K562 (cell line): ENCODE data around the gene ERBB4. TPM values are rescaled to one million over a fixed set of nuclear protein-coding genes. Genes with fewer than 3 reads are reported as not detected.

Source experiments
- ATAC-seq: fragments of 200-7000 bp; cut with Tn5 transposase; 3 replicates; pipeline ENCODE4 v1.9.1; 2020; ENCODE audit warnings: moderate library complexity
- BruUV-seq: library from RNA; stranded (reverse); fragments of 400-500 nt; replicated peaks from 2 replicates; lab custom pipeline; 2021; lab: Mats Ljungman, UMichigan
- CTCF ChIA-PET: fragments of 300-600 bp; formaldehyde crosslinking; extraction: SDS; loops from one replicate; lab custom pipeline; 2021; ENCODE audit warnings: low intra/inter-chr PET ratio; lab: Yijun Ruan, JAX
- POLR2A ChIA-PET: fragments of 300-600, 350-650 bp; sonication (Branson Sonifier 250); formaldehyde crosslinking; extraction: SDS; loops from one replicate; lab custom pipeline; 2021; ENCODE audit warnings: antibody characterized with exemption, inconsistent platforms; lab: Yijun Ruan, JAX
- DNase-seq, 4 experiments: peaks; one replicate each; pipeline versions ENCODE4 v3.0.0 to v3.0.0-alpha.2; 2011 to 2018; ENCODE audit warnings: low spot score in 3 of 4, mixed read lengths in 3 of 4; ENCODE audit errors: extremely low read depth in 1 of 4
- FAIRE-seq: peaks from 2 replicates; lab custom pipeline; 2011; peaks lifted over from hg19 to GRCh38; lab: Jason Lieb, UNC
- H2AFZ ChIP-seq: 2 replicates; pipeline ENCODE4 v1.6.0; 2011; ENCODE audit warnings: low read depth, low read length, control low read depth, inconsistent platforms
- H3K27ac ChIP-seq: fragments of 200-600 bp; 3 replicates; pipeline ENCODE4 v1.8.0; 2011; ENCODE audit warnings: low read depth, mild to moderate bottlenecking, control low read depth, inconsistent platforms, low read length, moderate library complexity, mixed read lengths; ENCODE audit errors: extremely low read depth
- H3K27me3 ChIP-seq, 2 experiments: fragments of 300-600 bp in 1 of 2; 2 replicates in 1 of 2; 3 replicates in 1 of 2; pipeline versions ENCODE4 v1.6.0 to v1.8.0; 2011; ENCODE audit warnings: inconsistent platforms in 2 of 2, low read length in 2 of 2, mild to moderate bottlenecking in 1 of 2, mixed read lengths in 1 of 2, moderate library complexity in 1 of 2; ENCODE audit not compliant: control insufficient read depth in 2 of 2, insufficient read depth in 2 of 2
- H3K36me3 ChIP-seq: fragments of 300-600 bp; 3 replicates; pipeline ENCODE4 v1.8.0; 2011; ENCODE audit warnings: mild to moderate bottlenecking, low read length, inconsistent platforms; ENCODE audit not compliant: control insufficient read depth, insufficient read depth
- H3K4me1 ChIP-seq, 2 experiments: fragments of 200-600 bp in 1 of 2; replicated peaks in 1 of 2; 2 replicates in 1 of 2; 3 replicates in 1 of 2; pipeline versions ENCODE4 v1.5.1 to v1.8.0; 2011; ENCODE audit warnings: inconsistent platforms in 2 of 2, low read length in 2 of 2, mild to moderate bottlenecking in 1 of 2, mixed read lengths in 1 of 2, moderate library complexity in 1 of 2; ENCODE audit not compliant: control insufficient read depth in 2 of 2, insufficient read depth in 2 of 2
- H3K4me2 ChIP-seq: 2 replicates; pipeline ENCODE4 v1.6.1; 2011; ENCODE audit warnings: low read length, control low read depth, inconsistent platforms, mixed read lengths; ENCODE audit not compliant: insufficient read depth
- H3K4me3 ChIP-seq: fragments of 200-600 bp; sonication (generic), shearing (Covaris generic); 2 replicates; pipeline ENCODE4 v1.5.1; 2016; ENCODE audit warnings: control low read depth, inconsistent platforms
- H3K79me2 ChIP-seq: fragments of 200-600 bp; 3 replicates; pipeline ENCODE4 v1.8.0; 2011; ENCODE audit warnings: low read length, inconsistent platforms; ENCODE audit not compliant: control insufficient read depth, insufficient read depth
- H3K9ac ChIP-seq, 2 experiments: 2 replicates each; pipeline versions ENCODE4 v1.6.0 to v1.6.1; 2011; ENCODE audit warnings: low read depth in 2 of 2, low read length in 2 of 2, control low read depth in 1 of 2, inconsistent platforms in 1 of 2, mild to moderate bottlenecking in 1 of 2, mixed read lengths in 1 of 2; ENCODE audit not compliant: insufficient read depth in 1 of 2
- H3K9me1 ChIP-seq: one replicate; pipeline ENCODE4 v1.6.0; 2011; ENCODE audit warnings: inconsistent platforms, mild to moderate bottlenecking, low read length, moderate library complexity; ENCODE audit not compliant: control insufficient read depth, insufficient read depth
- H3K9me3 ChIP-seq: replicated peaks from 2 replicates; pipeline ENCODE4 v1.5.1; 2011; ENCODE audit warnings: low read depth, low read length, inconsistent platforms; ENCODE audit not compliant: control insufficient read depth, insufficient read depth
- H4K20me1 ChIP-seq: replicated peaks from 2 replicates; pipeline ENCODE4 v1.6.1; 2011; ENCODE audit warnings: low read length, inconsistent platforms, mixed read lengths; ENCODE audit not compliant: control insufficient read depth, insufficient read depth
- E4F1 ChIP-seq: fragments of 250-450 bp; sonication (Bioruptor Pico); IDR thresholded peaks from 2 replicates; pipeline ENCODE4 v1.5.0; 2021; ENCODE audit warnings: mild to moderate bottlenecking, borderline replicate concordance
- HEY1 ChIP-seq: fragments of 250-450 bp; sonication (Bioruptor Pico); IDR thresholded peaks from 2 replicates; pipeline ENCODE4 v1.5.0; 2020; ENCODE audit warnings: mild to moderate bottlenecking, moderate library complexity, borderline replicate concordance
- KHSRP ChIP-seq: fragments of 450-650 bp; IDR thresholded peaks from 2 replicates; pipeline ENCODE4 v1.6.1; 2017
- NR3C1 ChIP-seq: sonication (generic); formaldehyde crosslinking; IDR thresholded peaks from 2 replicates; pipeline ENCODE4 v1.8.1; 2022; ENCODE audit warnings: missing genetic modification reagents
- SRSF7 ChIP-seq: fragments of 200-400 bp; formaldehyde crosslinking; optimal IDR thresholded peaks from 2 replicates; pipeline ENCODE3; 2017; ENCODE audit warnings: mild to moderate bottlenecking, low read depth, low read length
- ZBTB12 ChIP-seq: fragments of 250-450 bp; sonication (Bioruptor Pico); IDR thresholded peaks from 2 replicates; pipeline ENCODE4 v1.4.0; 2020
- ZNF12 ChIP-seq: sonication (generic); formaldehyde crosslinking; IDR thresholded peaks from 2 replicates; pipeline ENCODE4 v1.4.0; 2020; ENCODE audit warnings: mild to moderate bottlenecking, missing genetic modification reagents
- ZNF175 ChIP-seq: fragments of 200-800 bp; sonication (Bioruptor generic); IDR thresholded peaks from 2 replicates; pipeline ENCODE4 v1.6.1; 2016; ENCODE audit warnings: low read depth, mild to moderate bottlenecking, missing genetic modification characterization, missing compliant biosample characterization
- ZNF668 ChIP-seq: fragments of 250-450 bp; sonication (Bioruptor Pico); IDR thresholded peaks from 2 replicates; pipeline ENCODE4 v1.8.0; 2022; ENCODE audit warnings: mild to moderate bottlenecking, inconsistent platforms
- WGBS: fragments of 100-300 bp; shearing (Covaris generic); methylation state at CpG from one replicate; pipeline ENCODE4 v1.1.6; 2016; ENCODE audit warnings: low coverage, mixed read lengths; ENCODE audit not compliant: insufficient coverage; ENCODE audit errors: missing lambda C conversion rate; 5-methylcytosine and 5-hydroxymethylcytosine counted together
- in situ Hi-C: fragments of 300-500 bp; cut with MboI; formaldehyde crosslinking; loops from 4 replicates; pipeline ENCODE4 v1.15.0; 2018; ENCODE audit warnings: inconsistent platforms, mixed read lengths
- intact Hi-C: fragments of 100-400 bp; cut with micrococcal nuclease; formaldehyde crosslinking; loops from 2 replicates; pipeline ENCODE4 v1.14.2; 2022
- polyA plus RNA-seq, 8 experiments: library from polyadenylated mRNA; depleted of rRNA in 4 of 8; stranded (reverse) in 5 of 8; unstranded in 3 of 8; fragments of >200 nt; fragmentation: Nextera tagmentation in 2 of 8; fragmentation: Illumina TruSeq in 1 of 8; extraction: Ambion mirVana in 2 of 8; extraction: Trizol in 1 of 8; gene quantifications; 2 replicates each; pipeline versions ENCODE4 v1.2.1 to v1.2.3, GENCODE V29; 2011 to 2014; ENCODE audit warnings: inconsistent platforms in 1 of 8, missing spikeins in 1 of 8
- total RNA-seq, 7 experiments: library from RNA; depleted of rRNA in 6 of 7; stranded (reverse); fragments of >200 nt in 6 of 7; fragmentation: Illumina TruSeq in 2 of 7; extraction: Trizol in 2 of 7; gene quantifications; 2 replicates each; pipeline versions ENCODE4 v1.2.1 to v1.2.3, GENCODE V29; 2011 to 2021; ENCODE audit warnings: low replicate concordance in 1 of 7
- TF ChIP-seq, protein P1 (sequence below): fragments of 450-650 bp; formaldehyde crosslinking; IDR thresholded peaks from 2 replicates; pipeline ENCODE4 v1.4.0; 2020; ENCODE audit warnings: mild to moderate bottlenecking, mixed read lengths

Gene ERBB4
- total and polyA plus RNA-seq, 9 of the 15 experiments (the other 6 are each of a cell fraction or from before 2014, with no cell fraction given): not detected

- 9% methylated on average over 4 of the region's 4 CpGs for WGBS
- no peaks in the 10 kb centered on the region for H3K36me3 ChIP-seq
- H3K4me1 ChIP-seq: no peaks in the 10 kb centered on the region
- H3K4me3 ChIP-seq: no peak overlapping the region
- no peaks in the 10 kb centered on the region for H3K79me2 ChIP-seq
- H3K9me1 ChIP-seq: no peaks in the 10 kb centered on the region
- H2AFZ ChIP-seq: no peak overlapping the region
- intact Hi-C loops (no loop called here), in situ Hi-C loops (no loop called here)
- H3K27ac ChIP-seq: no peak overlapping the region
- ChIA-PET POLR2A (no interaction called here), CTCF (no interaction called here)
- no peak for FAIRE-seq
- DNase-seq: no peak
- H3K4me2 ChIP-seq: no peak overlapping the region
- BruUV-seq: no TSS peak
- ATAC-seq: no peak
- no peaks in the 10 kb centered on the region for H4K20me1 ChIP-seq
- H3K9me3 ChIP-seq: no peaks in the 10 kb centered on the region
- no peak overlapping the region for H3K9ac ChIP-seq
- TF ChIP-seq NR3C1 (no peak), HEY1 (no peak), KHSRP (no peak), ZNF175 (CRISPR knock-in tag) (no peak), SRSF7 (no peak), ZBTB12 (CRISPR knock-in tag) (no peak), E4F1 (no peak), ZNF668 (CRISPR knock-in tag) (no peak), ZNF12 (no peak)
- TF ChIP-seq, protein P1, sequence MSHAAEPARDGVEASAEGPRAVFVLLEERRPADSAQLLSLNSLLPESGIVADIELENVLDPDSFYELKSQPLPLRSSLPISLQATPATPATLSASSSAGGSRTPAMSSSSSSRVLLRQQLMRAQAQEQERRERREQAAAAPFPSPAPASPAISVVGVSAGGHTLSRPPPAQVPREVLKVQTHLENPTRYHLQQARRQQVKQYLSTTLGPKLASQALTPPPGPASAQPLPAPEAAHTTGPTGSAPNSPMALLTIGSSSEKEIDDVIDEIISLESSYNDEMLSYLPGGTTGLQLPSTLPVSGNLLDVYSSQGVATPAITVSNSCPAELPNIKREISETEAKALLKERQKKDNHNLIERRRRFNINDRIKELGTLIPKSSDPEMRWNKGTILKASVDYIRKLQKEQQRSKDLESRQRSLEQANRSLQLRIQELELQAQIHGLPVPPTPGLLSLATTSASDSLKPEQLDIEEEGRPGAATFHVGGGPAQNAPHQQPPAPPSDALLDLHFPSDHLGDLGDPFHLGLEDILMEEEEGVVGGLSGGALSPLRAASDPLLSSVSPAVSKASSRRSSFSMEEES (CRISPR knock-in tag): no peak
- no peaks in the 10 kb centered on the region for H3K27me3 ChIP-seq
Observed at GRCh38 chr2:212227755-212228154, 310.8 kb downstream of the ERBB4 start.
